ENCODE data around the gene RNF144A. TPM values are rescaled to one million over a fixed set of nuclear protein-coding genes. Genes with fewer than 3 reads are reported as not detected.

Gene RNF144A
- total and polyA plus RNA-seq, 10 of the 15 experiments (the other 5 are each of a cell fraction or from before 2014, with no cell fraction given) = 0.02 to 12.1 (median 0.48) TPM; not detected in 1

- Histone ChIP-seq H3K9ac (ENCODE audit: control insufficient read depth, insufficient read depth, low read length) (no peak overlapping the region), H3K9me3 (replicated peaks; ENCODE audit: control insufficient read depth, insufficient read depth, low read length) (no peaks in the 10 kb centered on the region), H3K79me2 (ENCODE audit: control insufficient read depth, insufficient read depth, low read length) (no peaks in the 10 kb centered on the region), H3K4me1 (ENCODE audit: control insufficient read depth, insufficient read depth, low read length) (0 out of 2 replicates have a peak, but pooled peaks cover 3% of the 10 kb centered on the region), H3K36me3 (ENCODE audit: control insufficient read depth in 2 of 2, insufficient read depth in 2 of 2, low read length in 1 of 2) (no peaks in the 10 kb centered on the region), H3K27me3 (replicated peaks in 1 of 2; ENCODE audit: control insufficient read depth in 2 of 2, insufficient read depth in 2 of 2, low read length in 1 of 2) (no peaks in the 10 kb centered on the region), H2AFZ (ENCODE audit: control insufficient read depth, low read depth, low read length) (no peak overlapping the region), H3K4me2 (ENCODE audit: control insufficient read depth, insufficient read depth) (no peak overlapping the region), H3K27ac (ENCODE audit: control insufficient read depth, insufficient read depth) (no peak overlapping the region), H3K4me3 (no peak overlapping the region), H4K20me1 (ENCODE audit: control insufficient read depth, insufficient read depth) (no peaks in the 10 kb centered on the region)
- no peak for FAIRE-seq
- RAD21 ChIA-PET (ENCODE audit: unreplicated experiment) = no interaction called here
- CTCF ChIA-PET = interaction anchor here (0.7 to 4.0 kb wide), 5 partner anchors 32 to 251 kb away, joined by 3 to 10 read pairs (median 4); no protein-coding TSS in a partner anchor
- POLR2A ChIA-PET = no interaction called here
- ATAC-seq = no peak
- in situ Hi-C loops (cut with MboI) = no loop called here
- TF ChIP-seq ZNF592 (IDR thresholded peaks at IDR 0.05) (no peak), KLF5 (IDR thresholded peaks at IDR 0.05; ENCODE audit: partially characterized antibody) (no peak), ETV6 (conservative IDR thresholded peaks at IDR 0.05 in 1 of 2, IDR thresholded peaks at IDR 0.05 in 1 of 2; ENCODE audit: borderline replicate concordance in 1 of 2, low read depth in 1 of 2) (no peak)
- DNase-seq (ENCODE audit: low read depth, low spot score) = no peak
- SMC1A ChIA-PET (ENCODE audit: uncharacterized antibody, unreplicated experiment) = interaction anchor here (0.7 to 1.2 kb wide), 2 partner anchors 42 to 62 kb away, joined by 3 read pairs; no protein-coding TSS in a partner anchor
- intact Hi-C loops (cut with micrococcal nuclease; ENCODE audit: unreplicated experiment) = no loop called here
- WGBS (ENCODE audit: insufficient coverage, insufficient replicate concordance, low lambda C conversion rate, missing lambda C conversion rate) = 56% methylated on average over 3 of the region's 3 CpGs
- no TSS peak for BruUV-seq (replicated peaks)
Observed at GRCh38 chr2:6952101-6952500, 34.9 kb downstream of the RNF144A start.
